GM18517 (cell line): Measurements from ENCODE around the gene UPP1.
A peak's percentile ranks its signal among the peaks of the same experiment; 100 is the strongest.

Experiments
- ATAC-seq: cut with Tn5 transposase; IDR thresholded peaks from one replicate; pipeline ENCODE4 v1.9.1; 2021; ENCODE audit warnings: mild to moderate bottlenecking, moderate library complexity; ENCODE audit not compliant: unreplicated experiment

UPP1 gene

GRCh38 chr7:48085433-48085791 is 3.7 kb upstream of the UPP1 start:
- ATAC-seq: peak; percentile 6

GRCh38 chr7:48085942-48086341 is 3.1 kb upstream of the UPP1 start:
- ATAC-seq: no peak

GRCh38 chr7:48087349-48087748 is 1.7 kb upstream of the UPP1 start:
- peak; percentile 21 for ATAC-seq

GRCh38 chr7:48088559-48089045 is 463 bp upstream of the UPP1 start:
- ATAC-seq: peak; percentile 62

- no peak for ATAC-seq
Measured at GRCh38 chr7:48090095-48090805, 1.2 kb downstream of the UPP1 start.

GRCh38 chr7:48091506-48092433 is 2.7 kb downstream of the UPP1 start:
- no peak for ATAC-seq

- ATAC-seq: no peak
Measured at GRCh38 chr7:48094861-48095293, 5.8 kb downstream of the UPP1 start.

- no peak for ATAC-seq
Measured at GRCh38 chr7:48096273-48096672, 7.2 kb downstream of the UPP1 start.

GRCh38 chr7:48097521-48098231 is 8.6 kb downstream of the UPP1 start:
- no peak for ATAC-seq

GRCh38 chr7:48098846-48099245 is 9.8 kb downstream of the UPP1 start:
- no peak for ATAC-seq

GRCh38 chr7:48099781-48100180 is 10.7 kb downstream of the UPP1 start:
- ATAC-seq: no peak

GRCh38 chr7:48101352-48101751 is 12.3 kb downstream of the UPP1 start:
- no peak for ATAC-seq

- ATAC-seq: no peak
Measured at GRCh38 chr7:48101968-48102367, 12.9 kb downstream of the UPP1 start.

- no peak for ATAC-seq
Measured at GRCh38 chr7:48102530-48102929, 13.5 kb downstream of the UPP1 start.

GRCh38 chr7:48105045-48105444 is 16.0 kb downstream of the UPP1 start:
- no peak for ATAC-seq

GRCh38 chr7:48106906-48107659 is 18.0 kb downstream of the UPP1 start:
- ATAC-seq: no peak

GRCh38 chr7:48107926-48108472 is 18.9 kb downstream of the UPP1 start:
- ATAC-seq: no peak

GRCh38 chr7:48108959-48109847 is 20.1 kb downstream of the UPP1 start:
- ATAC-seq: no peak
